ENCODE results near the gene SLC35E1. TPM values are rescaled to one million over a fixed set of nuclear protein-coding genes. Genes with fewer than 3 reads are reported as not detected.

SLC35E1 gene
- total RNA-seq, 1 experiment from 2014 or later, result 49.1 TPM

GRCh38 chr19:16540948-16541347 lies 31.3 kb downstream of the SLC35E1 start (continued):
- TF ChIP-seq, protein P1, sequence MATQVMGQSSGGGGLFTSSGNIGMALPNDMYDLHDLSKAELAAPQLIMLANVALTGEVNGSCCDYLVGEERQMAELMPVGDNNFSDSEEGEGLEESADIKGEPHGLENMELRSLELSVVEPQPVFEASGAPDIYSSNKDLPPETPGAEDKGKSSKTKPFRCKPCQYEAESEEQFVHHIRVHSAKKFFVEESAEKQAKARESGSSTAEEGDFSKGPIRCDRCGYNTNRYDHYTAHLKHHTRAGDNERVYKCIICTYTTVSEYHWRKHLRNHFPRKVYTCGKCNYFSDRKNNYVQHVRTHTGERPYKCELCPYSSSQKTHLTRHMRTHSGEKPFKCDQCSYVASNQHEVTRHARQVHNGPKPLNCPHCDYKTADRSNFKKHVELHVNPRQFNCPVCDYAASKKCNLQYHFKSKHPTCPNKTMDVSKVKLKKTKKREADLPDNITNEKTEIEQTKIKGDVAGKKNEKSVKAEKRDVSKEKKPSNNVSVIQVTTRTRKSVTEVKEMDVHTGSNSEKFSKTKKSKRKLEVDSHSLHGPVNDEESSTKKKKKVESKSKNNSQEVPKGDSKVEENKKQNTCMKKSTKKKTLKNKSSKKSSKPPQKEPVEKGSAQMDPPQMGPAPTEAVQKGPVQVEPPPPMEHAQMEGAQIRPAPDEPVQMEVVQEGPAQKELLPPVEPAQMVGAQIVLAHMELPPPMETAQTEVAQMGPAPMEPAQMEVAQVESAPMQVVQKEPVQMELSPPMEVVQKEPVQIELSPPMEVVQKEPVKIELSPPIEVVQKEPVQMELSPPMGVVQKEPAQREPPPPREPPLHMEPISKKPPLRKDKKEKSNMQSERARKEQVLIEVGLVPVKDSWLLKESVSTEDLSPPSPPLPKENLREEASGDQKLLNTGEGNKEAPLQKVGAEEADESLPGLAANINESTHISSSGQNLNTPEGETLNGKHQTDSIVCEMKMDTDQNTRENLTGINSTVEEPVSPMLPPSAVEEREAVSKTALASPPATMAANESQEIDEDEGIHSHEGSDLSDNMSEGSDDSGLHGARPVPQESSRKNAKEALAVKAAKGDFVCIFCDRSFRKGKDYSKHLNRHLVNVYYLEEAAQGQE (IDR thresholded peaks at IDR 0.05; ENCODE audit: low read depth), result no peak
- TF ChIP-seq, protein P2, sequence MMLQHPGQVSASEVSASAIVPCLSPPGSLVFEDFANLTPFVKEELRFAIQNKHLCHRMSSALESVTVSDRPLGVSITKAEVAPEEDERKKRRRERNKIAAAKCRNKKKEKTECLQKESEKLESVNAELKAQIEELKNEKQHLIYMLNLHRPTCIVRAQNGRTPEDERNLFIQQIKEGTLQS (IDR thresholded peaks at IDR 0.05), result no peak
- TF ChIP-seq EZH2 (IDR thresholded peaks at IDR 0.05) (no peak), EZH2phosphoT487 (IDR thresholded peaks at IDR 0.05; ENCODE audit: borderline replicate concordance) (no peak), ZFX (IDR thresholded peaks at IDR 0.05) (no peak), TCF7L2 (IDR thresholded peaks at IDR 0.05; ENCODE audit: borderline replicate concordance, extremely low read depth, insufficient read depth, insufficient read length) (no peak), JUND (IDR thresholded peaks at IDR 0.05) (no peak), YY1 (IDR thresholded peaks at IDR 0.05; ENCODE audit: extremely low read depth, insufficient replicate concordance, low read depth, low read length) (no peak)

- Histone ChIP-seq H3K4me3 (replicated peaks in 1 of 2; ENCODE audit: low read depth in 1 of 2, low read length in 2 of 2) (no peak overlapping the region), H3K9ac (ENCODE audit: low read length) (no peak overlapping the region), H3K36me3 (ENCODE audit: control insufficient read depth in 1 of 2, insufficient read depth in 2 of 2, low read length in 2 of 2) (peaks cover 26 to 74% of the 10 kb centered on the region in 2 experiments), H3K27me3 (ENCODE audit: insufficient read depth, low read length) (no peaks in the 10 kb centered on the region), H3K27ac (ENCODE audit: low read depth, low read length) (no peak overlapping the region), H3K9me3 (ENCODE audit: control insufficient read depth in 1 of 2, insufficient read depth in 1 of 2, low read depth in 1 of 2, low read length in 2 of 2) (no peaks in the 10 kb centered on the region), H3K4me1 (ENCODE audit: control insufficient read depth in 1 of 2, insufficient read depth in 2 of 2, low read length in 2 of 2) (peaks cover 4 to 9% of the 10 kb centered on the region in 2 experiments; a peak in 3 of 4 replicates), H3K9me2 (ENCODE audit: insufficient read depth) (no peaks in the 10 kb centered on the region), H3K4me2 (ENCODE audit: low read length) (no peak overlapping the region), H2AFZ (ENCODE audit: low read depth, low read length, poor library complexity, severe bottlenecking) (no peak overlapping the region), H3K79me2 (ENCODE audit: insufficient read depth, low read length) (peaks cover 91% of the 10 kb centered on the region), H4K20me1 (ENCODE audit: insufficient read depth) (peaks cover 26% of the 10 kb centered on the region; the same call in 1 of the 2 replicates)
- TF ChIP-seq ZFX (IDR thresholded peaks at IDR 0.05) (no peak), SRF (IDR thresholded peaks at IDR 0.05; ENCODE audit: low read depth) (no peak), TCF7L2 (IDR thresholded peaks at IDR 0.05; ENCODE audit: borderline replicate concordance, extremely low read depth, insufficient read depth, insufficient read length) (no peak), POLR2A (IDR thresholded peaks at IDR 0.05; ENCODE audit: borderline replicate concordance, extremely low read depth, insufficient read depth, insufficient read length) (no peak), EZH2phosphoT487 (IDR thresholded peaks at IDR 0.05; ENCODE audit: borderline replicate concordance) (no peak), CEBPB (IDR thresholded peaks at IDR 0.05; ENCODE audit: low read depth) (no peak)
- TF ChIP-seq, protein P2 (IDR thresholded peaks at IDR 0.05), result no peak
- TF ChIP-seq, protein P1 (IDR thresholded peaks at IDR 0.05; ENCODE audit: low read depth), result no peak
- TF ChIP-seq, protein P3, sequence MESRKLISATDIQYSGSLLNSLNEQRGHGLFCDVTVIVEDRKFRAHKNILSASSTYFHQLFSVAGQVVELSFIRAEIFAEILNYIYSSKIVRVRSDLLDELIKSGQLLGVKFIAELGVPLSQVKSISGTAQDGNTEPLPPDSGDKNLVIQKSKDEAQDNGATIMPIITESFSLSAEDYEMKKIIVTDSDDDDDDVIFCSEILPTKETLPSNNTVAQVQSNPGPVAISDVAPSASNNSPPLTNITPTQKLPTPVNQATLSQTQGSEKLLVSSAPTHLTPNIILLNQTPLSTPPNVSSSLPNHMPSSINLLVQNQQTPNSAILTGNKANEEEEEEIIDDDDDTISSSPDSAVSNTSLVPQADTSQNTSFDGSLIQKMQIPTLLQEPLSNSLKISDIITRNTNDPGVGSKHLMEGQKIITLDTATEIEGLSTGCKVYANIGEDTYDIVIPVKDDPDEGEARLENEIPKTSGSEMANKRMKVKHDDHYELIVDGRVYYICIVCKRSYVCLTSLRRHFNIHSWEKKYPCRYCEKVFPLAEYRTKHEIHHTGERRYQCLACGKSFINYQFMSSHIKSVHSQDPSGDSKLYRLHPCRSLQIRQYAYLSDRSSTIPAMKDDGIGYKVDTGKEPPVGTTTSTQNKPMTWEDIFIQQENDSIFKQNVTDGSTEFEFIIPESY (IDR thresholded peaks at IDR 0.05; ENCODE audit: extremely low read depth, insufficient replicate concordance, low read length), result no peak
- TF ChIP-seq, protein P4, sequence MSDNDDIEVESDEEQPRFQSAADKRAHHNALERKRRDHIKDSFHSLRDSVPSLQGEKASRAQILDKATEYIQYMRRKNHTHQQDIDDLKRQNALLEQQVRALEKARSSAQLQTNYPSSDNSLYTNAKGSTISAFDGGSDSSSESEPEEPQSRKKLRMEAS (IDR thresholded peaks at IDR 0.05), result no peak
- DNase-seq (ENCODE audit: low read depth, low spot score), result no peak
- no TSS peak for BruUV-seq (replicated peaks)
- no peak for ATAC-seq
- intact Hi-C loops (cut with micrococcal nuclease), result no loop called here
- ChIA-PET POLR2A (no interaction called here), RAD21 (ENCODE audit: low non-redundant PET in 1 of 2, low total read pairs in 2 of 2, uncharacterized antibody in 2 of 2, unreplicated experiment in 2 of 2) (no interaction called here), CTCF (no interaction called here)
Measured at GRCh38 chr19:16537111-16537510, 35.1 kb downstream of the SLC35E1 start.
